AG04449 (cell line): ENCODE results near the gene TOP2B.
A peak's percentile ranks its signal among the peaks of the same experiment; 100 is the strongest.

Experiments used
- CTCF ChIA-PET: fragments of 350-600 bp; formaldehyde crosslinking; extraction: SDS; loops from one replicate; lab custom pipeline; 2021; ENCODE audit warnings: antibody characterized with exemption; lab: Yijun Ruan, JAX
- POLR2A ChIA-PET: fragments of 400-600, 350-600 bp; formaldehyde crosslinking; extraction: SDS; loops from one replicate; lab custom pipeline; 2020; ENCODE audit warnings: antibody characterized with exemption, inconsistent platforms; lab: Yijun Ruan, JAX
- DNase-seq: peaks from one replicate; pipeline ENCODE4 v3.0.0-alpha.2; 2010; ENCODE audit warnings: low read depth, low spot score
- H3K4me3 ChIP-seq: 2 replicates; pipeline ENCODE4 v1.5.1; 2011; ENCODE audit warnings: low read depth, mild to moderate bottlenecking, control low read depth, low read length
- CTCF ChIP-seq: IDR thresholded peaks from one replicate; pipeline ENCODE4 v1.5.1; 2011; ENCODE audit warnings: mild to moderate bottlenecking, moderate library complexity, low read length, control low read depth, inconsistent platforms; ENCODE audit not compliant: insufficient read depth; ENCODE audit errors: missing control alignments

TOP2B gene

GRCh38 chr3:25576831-25577454 lies 87.8 kb downstream of the TOP2B start:
- ChIA-PET POLR2A (no interaction called here), CTCF (interaction anchor here (1.2 to 1.6 kb wide), 2 partner anchors 9 to 16 kb away, joined by 4 to 5 read pairs; no protein-coding TSS in a partner anchor)
- H3K4me3 ChIP-seq, result no peak overlapping the region
- TF ChIP-seq CTCF, result no peak
- no peak for DNase-seq

- TF ChIP-seq CTCF, result no peak
- POLR2A ChIA-PET, result no interaction called here
- CTCF ChIA-PET, result interaction anchor here (1.2 to 1.6 kb wide), 2 partner anchors 9 to 17 kb away, joined by 4 to 5 read pairs; no protein-coding TSS in a partner anchor
- H3K4me3 ChIP-seq, result no peak overlapping the region
- DNase-seq, result no peak
Observed at GRCh38 chr3:25576146-25576545, 88.6 kb downstream of the TOP2B start.

- ChIA-PET POLR2A (no interaction called here), CTCF (interaction anchor here (1.5 kb wide), 1 partner anchor 10 kb away, joined by 6 read pairs; no protein-coding TSS in a partner anchor)
Observed at GRCh38 chr3:25575001-25575400, 89.7 kb downstream of the TOP2B start.

GRCh38 chr3:25574172-25574765 lies 90.4 kb downstream of the TOP2B start:
- ChIA-PET POLR2A (interaction anchor here (0.5 to 2.1 kb wide), 4 partner anchors 14 to 147 kb away, joined by 4 to 14 read pairs (median 10); partner anchors contain the start of gene RARB), CTCF (interaction anchor here (0.7 to 2.7 kb wide), 5 partner anchors 11 to 551 kb away, joined by 3 to 19 read pairs (median 4); no protein-coding TSS in a partner anchor)
- H3K4me3 ChIP-seq, result no peak overlapping the region
- TF ChIP-seq CTCF, result no peak
- DNase-seq, result no peak

More at GRCh38 chr3:25575001-25575400, 89.7 kb downstream of the TOP2B start:
- no peak for DNase-seq
- H3K4me3 ChIP-seq, result no peak overlapping the region
- TF ChIP-seq CTCF, result no peak

- DNase-seq, result no peak
- CTCF ChIA-PET, result interaction anchor here (0.9 to 2.7 kb wide), 5 partner anchors 12 to 551 kb away, joined by 3 to 19 read pairs (median 4); no protein-coding TSS in a partner anchor
- POLR2A ChIA-PET, result interaction anchor here (0.5 to 2.1 kb wide), 8 partner anchors 9 to 146 kb away, joined by 3 to 14 read pairs (median 5); partner anchors contain the start of gene RARB
- TF ChIP-seq CTCF, result no peak
- peak overlapping the region; percentile 33 for H3K4me3 ChIP-seq
Observed at GRCh38 chr3:25573386-25574171, 91.1 kb downstream of the TOP2B start.
